SU-DHL-6 (cell line): ENCODE measurements around the gene ITPR2.

Source experiments
- EZH2phosphoT487 ChIP-seq: fragments of 200-600 bp; sonication (generic), shearing (Covaris generic); conservative IDR thresholded peaks from 2 replicates; pipeline ENCODE4 v1.6.1; 2018; ENCODE audit warnings: mild to moderate bottlenecking, antibody characterized with exemption, low read length, moderate library complexity, mixed read lengths
- TF ChIP-seq, protein P1 (sequence below): fragments of 200-600 bp; sonication (generic); IDR thresholded peaks from one replicate; pipeline ENCODE4 v1.5.1; 2017; ENCODE audit warnings: antibody characterized with exemption, mild to moderate bottlenecking, low read length, moderate library complexity; ENCODE audit not compliant: insufficient read depth, poor library complexity, severe bottlenecking

DNA sequence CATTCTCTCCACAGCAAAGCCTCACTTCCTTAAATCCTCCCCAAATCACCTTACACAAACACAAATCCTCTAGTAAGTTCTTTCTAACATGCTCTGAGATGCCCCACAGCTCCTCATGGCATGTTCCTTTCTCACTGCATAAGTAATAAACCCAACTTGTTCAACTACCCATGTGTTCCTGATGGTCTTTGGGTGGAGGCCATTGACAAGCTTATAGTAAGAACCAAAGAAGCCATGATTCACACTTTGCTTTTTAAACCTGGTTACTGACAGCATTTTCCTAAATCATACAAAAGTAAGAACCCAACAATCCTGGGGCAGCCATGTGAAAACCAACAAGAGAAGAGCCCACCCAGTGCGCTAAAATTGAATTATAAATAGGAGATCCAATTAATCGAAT is 138.6 kb downstream of the ITPR2 start:
- TF ChIP-seq, protein P1, sequence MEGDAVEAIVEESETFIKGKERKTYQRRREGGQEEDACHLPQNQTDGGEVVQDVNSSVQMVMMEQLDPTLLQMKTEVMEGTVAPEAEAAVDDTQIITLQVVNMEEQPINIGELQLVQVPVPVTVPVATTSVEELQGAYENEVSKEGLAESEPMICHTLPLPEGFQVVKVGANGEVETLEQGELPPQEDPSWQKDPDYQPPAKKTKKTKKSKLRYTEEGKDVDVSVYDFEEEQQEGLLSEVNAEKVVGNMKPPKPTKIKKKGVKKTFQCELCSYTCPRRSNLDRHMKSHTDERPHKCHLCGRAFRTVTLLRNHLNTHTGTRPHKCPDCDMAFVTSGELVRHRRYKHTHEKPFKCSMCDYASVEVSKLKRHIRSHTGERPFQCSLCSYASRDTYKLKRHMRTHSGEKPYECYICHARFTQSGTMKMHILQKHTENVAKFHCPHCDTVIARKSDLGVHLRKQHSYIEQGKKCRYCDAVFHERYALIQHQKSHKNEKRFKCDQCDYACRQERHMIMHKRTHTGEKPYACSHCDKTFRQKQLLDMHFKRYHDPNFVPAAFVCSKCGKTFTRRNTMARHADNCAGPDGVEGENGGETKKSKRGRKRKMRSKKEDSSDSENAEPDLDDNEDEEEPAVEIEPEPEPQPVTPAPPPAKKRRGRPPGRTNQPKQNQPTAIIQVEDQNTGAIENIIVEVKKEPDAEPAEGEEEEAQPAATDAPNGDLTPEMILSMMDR = no peak
- TF ChIP-seq EZH2phosphoT487 = no peak
